NCI-H82 treated with DMSO at 0.1 percent for 48 hours (cell line): Measurements from ENCODE around the gene FHL3.
A peak's percentile ranks its signal among the peaks of the same experiment; 100 is the strongest.
"Not testable (repeated sequence)": the region's sequence is repeated elsewhere in the genome, so short reads cannot be mapped to it uniquely, and the experiment has no call there.

Source experiments
- DNase-seq: peaks from one replicate; lab custom pipeline; 2025; ENCODE audit not compliant: unreplicated experiment; lab: John Stamatoyannopoulos, UW

Gene FHL3

GRCh38 chr1:38037221-38037939, 32.1 kb upstream of the FHL3 start:
- no peak for DNase-seq

- no peak for DNase-seq
Observed at GRCh38 chr1:38034871-38035270, 29.6 kb upstream of the FHL3 start.

GRCh38 chr1:38032992-38033391, 27.7 kb upstream of the FHL3 start:
- not testable (repeated sequence) for DNase-seq

GRCh38 chr1:38031513-38031866, 26.2 kb upstream of the FHL3 start:
- DNase-seq, result no peak

GRCh38 chr1:38030596-38031512, 25.5 kb upstream of the FHL3 start:
- no peak for DNase-seq

- peak; percentile 78 for DNase-seq
Observed at GRCh38 chr1:38029685-38030511, 24.6 kb upstream of the FHL3 start.

GRCh38 chr1:38029081-38029681, 23.9 kb upstream of the FHL3 start:
- no peak for DNase-seq

- peak; percentile 43 for DNase-seq
Observed at GRCh38 chr1:38028671-38029070, 23.4 kb upstream of the FHL3 start.

- no peak for DNase-seq
Observed at GRCh38 chr1:38028105-38028591, 22.8 kb upstream of the FHL3 start.

- DNase-seq, result no peak
Observed at GRCh38 chr1:38027201-38028104, 22.1 kb upstream of the FHL3 start.

GRCh38 chr1:38026592-38027200, 21.4 kb upstream of the FHL3 start:
- peak; percentile 25 for DNase-seq

- DNase-seq, result no peak
Observed at GRCh38 chr1:38025664-38026063, 20.4 kb upstream of the FHL3 start.

GRCh38 chr1:38025233-38025632, 19.9 kb upstream of the FHL3 start:
- DNase-seq, result no peak

- no peak for DNase-seq
Observed at GRCh38 chr1:38022810-38023209, 17.5 kb upstream of the FHL3 start.

- no peak for DNase-seq
Observed at GRCh38 chr1:38021969-38022368, 16.7 kb upstream of the FHL3 start.

- DNase-seq, result no peak
Observed at GRCh38 chr1:38020396-38020795, 15.1 kb upstream of the FHL3 start.

GRCh38 chr1:38018864-38019343, 13.6 kb upstream of the FHL3 start:
- no peak for DNase-seq

- no peak for DNase-seq
Observed at GRCh38 chr1:38015978-38016725, 10.8 kb upstream of the FHL3 start.
